NCI-H1105 (cell line): Measurements from ENCODE around the gene MGAT5B.
"Not testable (repeated sequence)": the region's sequence is repeated elsewhere in the genome, so short reads cannot be mapped to it uniquely, and the experiment has no call there.

Experiments
- DNase-seq: peaks from one replicate; lab custom pipeline; 2025; lab: John Stamatoyannopoulos, UW

The MGAT5B gene

GRCh38 chr17:76949913-76950695 is 81.9 kb downstream of the MGAT5B start:
- DNase-seq = no peak

GRCh38 chr17:76951375-76951905 is 83.2 kb downstream of the MGAT5B start:
- no peak for DNase-seq

GRCh38 chr17:76952402-76952801 is 84.2 kb downstream of the MGAT5B start:
- DNase-seq = no peak

DNA sequence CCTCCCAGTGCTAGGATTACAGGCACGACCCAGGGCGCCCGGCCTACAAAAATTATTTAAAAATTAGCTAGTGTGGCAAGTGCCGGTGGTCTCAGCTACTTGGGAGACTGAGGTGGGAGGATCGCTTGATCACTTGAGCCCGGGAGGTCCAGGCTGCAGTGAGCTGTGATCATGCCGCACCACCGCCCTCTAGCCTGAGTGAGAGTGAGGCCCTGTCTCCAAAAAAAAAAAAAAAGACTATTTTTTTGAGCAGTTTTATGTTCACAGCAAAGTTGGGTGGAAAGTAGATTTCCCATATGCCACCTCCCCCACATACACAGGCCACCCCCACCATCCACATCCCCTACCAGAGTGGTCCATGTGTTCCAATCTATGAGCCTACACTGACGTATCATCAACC is 84.9 kb downstream of the MGAT5B start:
- DNase-seq = no peak

GRCh38 chr17:76953946-76954345 is 85.7 kb downstream of the MGAT5B start:
- no peak for DNase-seq

DNA sequence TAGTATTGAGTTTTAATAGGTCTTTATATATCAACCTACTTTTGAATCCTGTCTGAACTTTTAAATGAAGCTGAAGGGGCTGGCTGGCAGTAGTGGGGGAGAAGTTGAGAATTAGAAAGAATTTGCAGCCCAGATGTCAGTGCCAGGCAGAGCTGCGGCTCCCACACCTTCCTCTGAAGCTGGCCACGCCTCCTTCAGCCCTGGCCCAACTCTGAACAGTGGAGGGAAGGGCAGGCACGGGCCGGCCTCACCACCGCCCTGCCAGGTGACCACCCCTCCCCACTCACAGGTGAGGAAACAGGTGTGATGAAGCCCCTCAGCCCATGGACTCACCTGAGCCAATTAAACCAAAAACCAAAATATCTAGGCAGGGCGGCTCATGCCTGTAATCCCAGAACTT is 87.0 kb downstream of the MGAT5B start:
- DNase-seq = no peak

DNA sequence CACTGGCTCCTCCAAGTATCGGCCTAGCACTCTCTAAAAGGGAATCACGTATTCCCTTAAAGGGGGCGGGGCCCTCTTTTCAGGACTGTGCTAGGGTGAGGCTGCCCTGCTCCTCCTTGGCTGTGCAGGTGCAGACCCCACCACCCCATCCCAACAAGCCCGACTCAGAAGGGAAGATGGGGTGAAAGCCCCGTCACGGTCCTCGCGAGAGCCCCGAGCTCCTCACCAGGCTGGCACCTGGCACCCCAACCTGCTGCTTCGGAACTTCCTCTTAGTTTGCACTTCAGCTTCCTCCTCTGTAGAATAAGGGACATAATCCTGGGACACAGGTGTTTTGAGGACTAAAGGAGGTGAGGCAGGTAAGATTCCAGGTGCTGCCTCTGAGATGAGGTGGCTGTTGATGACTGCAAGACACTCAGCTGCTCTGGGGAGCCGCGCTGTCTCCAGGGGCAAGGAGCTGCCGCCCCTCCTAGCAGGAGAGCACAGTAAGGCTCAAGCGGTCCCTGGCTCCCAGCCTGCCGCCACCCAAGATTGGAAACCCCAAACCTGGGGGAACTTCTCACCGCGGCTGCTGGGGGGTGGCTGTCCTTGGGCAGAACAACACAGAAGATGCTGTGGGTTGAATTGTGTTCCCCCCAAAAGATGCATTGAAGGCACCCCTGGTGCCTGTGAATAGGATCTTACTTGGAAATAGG is 88.8 kb downstream of the MGAT5B start:
- DNase-seq = no peak

- DNase-seq = no peak
Measured at GRCh38 chr17:76957678-76958464, 89.7 kb downstream of the MGAT5B start.

DNA sequence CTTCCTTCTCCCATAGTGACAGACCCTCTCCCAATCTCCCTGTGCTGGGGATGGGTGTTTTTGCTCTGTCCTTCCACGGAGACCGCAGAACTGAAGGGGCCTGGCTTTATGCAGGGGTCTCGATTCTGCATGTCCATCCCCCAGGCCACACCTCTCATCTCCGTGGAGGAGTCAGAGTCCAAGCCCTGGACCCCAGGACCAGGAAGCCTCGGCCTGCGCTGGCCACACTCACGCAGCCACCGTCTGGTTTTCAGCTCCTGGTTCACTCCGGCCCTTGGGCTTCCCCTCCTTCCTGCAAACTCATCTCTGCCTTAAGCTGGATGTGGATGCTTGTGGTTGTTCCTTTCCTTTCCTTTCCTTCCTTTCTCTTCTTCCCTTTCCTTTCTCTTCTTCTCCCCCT is 90.8 kb downstream of the MGAT5B start:
- no peak for DNase-seq

DNA sequence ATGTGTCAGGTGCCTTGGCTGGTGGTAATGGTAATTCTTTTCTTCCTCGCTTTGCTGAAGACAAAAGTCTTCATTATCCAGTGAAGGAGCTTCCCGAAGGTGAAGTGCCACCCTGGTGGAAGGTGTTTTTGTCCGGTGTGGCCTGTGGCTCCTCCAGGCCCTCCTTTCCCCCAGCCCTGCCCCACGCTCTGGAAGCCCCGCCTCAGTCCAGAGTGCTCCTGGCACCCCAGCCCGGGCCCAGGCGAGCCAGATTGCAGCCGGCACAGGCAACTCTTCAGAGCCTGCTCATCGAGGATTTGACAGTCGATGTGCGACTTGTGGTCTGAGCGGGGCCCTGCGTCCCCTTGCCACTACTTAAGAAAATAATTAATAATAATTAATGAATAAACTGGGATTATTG is 93.7 kb downstream of the MGAT5B start:
- DNase-seq = no peak

DNA sequence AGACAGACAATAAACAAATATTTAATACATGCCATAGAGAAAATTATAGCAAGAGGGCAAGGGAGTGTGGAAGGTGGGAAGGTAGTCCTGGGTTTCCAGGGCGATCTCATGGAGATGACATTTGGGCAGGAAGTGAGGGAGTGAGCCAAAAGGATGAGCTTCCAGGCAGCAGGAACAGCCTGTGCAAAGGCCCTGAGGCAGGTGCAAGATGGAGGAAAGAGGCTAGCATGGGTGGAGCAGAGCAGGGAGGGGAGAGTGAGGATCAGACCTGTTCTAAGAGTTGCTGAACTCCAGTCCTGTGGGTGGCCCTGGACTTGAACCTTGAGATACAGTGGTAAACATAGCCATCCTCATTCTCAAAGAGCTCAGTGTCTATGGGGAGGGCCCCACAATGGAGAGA is 94.7 kb downstream of the MGAT5B start:
- DNase-seq = no peak

DNA sequence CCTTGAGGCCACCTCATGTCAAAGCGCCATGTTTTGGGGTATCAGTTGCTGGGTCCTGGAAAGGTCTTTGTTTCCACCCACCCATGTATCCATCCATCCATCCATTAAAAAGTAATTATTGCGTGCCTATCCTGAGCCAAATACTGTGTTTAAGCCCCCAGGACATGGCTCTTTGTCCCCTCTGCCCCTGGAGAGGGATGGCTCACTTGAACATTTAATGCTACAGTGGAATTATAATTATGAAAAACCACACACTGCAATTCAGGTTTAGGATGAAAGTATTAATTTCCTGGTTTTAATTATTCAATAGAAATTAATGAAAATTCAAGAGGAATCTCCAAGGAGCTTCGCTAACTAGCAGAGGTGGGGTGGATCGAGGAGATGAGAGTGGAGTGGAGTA is 97.8 kb downstream of the MGAT5B start:
- DNase-seq = no peak

- DNase-seq = no peak
Measured at GRCh38 chr17:76966486-76967181, 98.4 kb downstream of the MGAT5B start.

GRCh38 chr17:76967762-76968161 is 99.6 kb downstream of the MGAT5B start:
- DNase-seq = no peak

DNA sequence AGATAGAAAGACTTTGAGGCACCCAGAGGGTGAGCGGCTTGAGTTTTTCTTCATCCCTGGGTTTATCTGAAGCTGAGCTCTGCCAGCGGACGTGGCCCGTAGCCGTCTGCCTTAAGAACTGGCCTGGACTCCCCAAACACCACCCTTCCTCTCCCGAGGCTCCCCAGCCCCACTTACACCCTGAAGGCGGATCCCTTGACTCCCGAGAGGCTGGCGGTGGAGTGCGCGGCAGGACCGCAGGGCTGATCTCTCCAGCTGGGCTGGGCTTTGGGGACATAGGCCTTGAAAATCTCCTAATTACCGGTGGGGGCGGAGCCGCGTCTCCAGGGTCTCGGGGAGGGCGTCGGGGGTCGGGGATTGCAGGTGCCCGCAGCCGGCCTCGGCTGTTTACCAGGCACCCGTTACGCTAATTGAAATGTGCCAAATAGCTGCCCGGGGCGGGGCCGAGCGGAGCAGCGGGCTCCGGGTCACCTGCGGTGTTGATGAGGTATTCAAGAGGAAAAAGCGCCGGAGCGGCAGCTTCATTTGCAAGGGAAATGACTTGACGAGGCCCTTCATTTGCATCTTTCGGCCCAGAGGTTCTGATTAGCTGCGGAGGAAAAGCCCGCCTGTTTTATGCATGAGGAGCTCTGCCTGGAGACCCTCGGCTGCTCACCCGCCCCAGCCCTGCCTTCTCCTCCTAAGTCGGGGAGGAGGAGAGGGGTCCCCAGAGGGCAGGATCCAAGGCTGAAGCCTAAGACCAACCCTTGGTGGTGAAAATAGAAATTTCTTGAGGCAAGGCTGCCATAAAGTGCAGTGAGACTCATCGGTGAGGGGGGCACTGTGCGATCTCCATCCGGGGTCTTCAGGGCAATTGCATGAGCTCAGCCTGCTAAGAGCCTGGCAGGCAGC is 100.7 kb downstream of the MGAT5B start:
- DNase-seq = peak; percentile 86

GRCh38 chr17:76969598-76970172 is 101.5 kb downstream of the MGAT5B start:
- peak; percentile 59 for DNase-seq

DNA sequence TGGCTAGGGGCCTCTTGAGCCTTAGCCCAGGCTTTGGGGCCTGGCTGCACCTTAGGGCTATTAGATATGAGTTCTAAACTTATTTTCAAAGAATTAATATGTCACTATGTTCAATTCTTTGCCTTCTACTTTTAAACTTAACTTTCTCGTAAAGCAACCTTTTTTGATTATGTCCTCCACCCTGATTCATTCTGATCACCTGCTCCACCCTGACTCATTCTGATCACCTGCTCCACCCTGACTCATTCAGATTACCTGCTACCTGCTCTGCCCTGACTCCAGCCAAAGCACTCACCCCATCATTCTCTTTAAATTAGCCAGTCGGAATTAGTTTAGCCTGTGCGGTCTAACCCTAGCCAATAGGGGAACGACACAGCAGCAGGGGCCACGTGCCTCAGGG is 102.0 kb downstream of the MGAT5B start:
- DNase-seq = not testable (repeated sequence)

GRCh38 chr17:76972046-76972641 is 103.9 kb downstream of the MGAT5B start:
- no peak for DNase-seq

GRCh38 chr17:76973040-76973439 is 104.8 kb downstream of the MGAT5B start:
- DNase-seq = no peak

DNA sequence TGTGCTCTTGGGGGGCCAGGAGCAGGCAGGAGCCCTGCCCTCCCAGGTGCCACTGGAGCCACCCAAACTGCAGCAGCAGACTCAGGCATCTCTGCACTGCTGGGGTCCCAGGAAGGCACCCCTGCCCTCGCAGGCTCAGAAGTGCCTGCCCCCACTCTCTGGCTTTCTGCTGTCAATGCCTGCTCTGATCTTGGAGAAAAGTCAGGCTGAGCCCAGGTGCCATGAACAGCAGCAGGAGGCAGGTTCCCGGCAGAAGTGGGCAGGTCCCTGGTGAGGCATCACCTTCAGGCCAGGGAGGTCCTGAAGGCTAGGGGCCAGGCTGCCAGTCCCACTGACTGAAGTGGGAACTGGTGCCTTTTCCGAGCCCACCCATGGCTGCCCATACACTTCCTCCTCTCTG is 106.5 kb downstream of the MGAT5B start:
- no peak for DNase-seq
